KOPT-K1 (cell line): Measurements from ENCODE around the gene SNX3.
"Not testable (repeated sequence)": the region's sequence is repeated elsewhere in the genome, so short reads cannot be mapped to it uniquely, and the experiment has no call there.

Experiments
- H3K27ac ChIP-seq: fragments of 200-600 bp; sonication (generic); 2 replicates; pipeline ENCODE4 v1.5.1; 2016; ENCODE audit warnings: antibody characterized with exemption, mild to moderate bottlenecking, low read depth, low read length; ENCODE audit not compliant: poor library complexity, severe bottlenecking
- H3K36me3 ChIP-seq: fragments of 200-600 bp; sonication (generic); 2 replicates; pipeline ENCODE4 v1.5.1; 2017; ENCODE audit warnings: antibody characterized with exemption, mild to moderate bottlenecking, low read length, moderate library complexity; ENCODE audit not compliant: insufficient read depth
- H3K9me3 ChIP-seq: fragments of 200-600 bp; sonication (generic); 2 replicates; pipeline ENCODE4 v1.5.1; 2017; ENCODE audit warnings: antibody characterized with exemption, low read length, mild to moderate bottlenecking; ENCODE audit not compliant: insufficient read depth, poor library complexity, severe bottlenecking

Gene SNX3

GRCh38 chr6:108277831-108278230 lies 17.0 kb upstream of the SNX3 start:
- Histone ChIP-seq H3K36me3 (no peaks in the 10 kb centered on the region), H3K27ac (no peak overlapping the region), H3K9me3 (no peaks in the 10 kb centered on the region)

- Histone ChIP-seq H3K27ac (no peak overlapping the region), H3K36me3 (no peaks in the 10 kb centered on the region), H3K9me3 (no peaks in the 10 kb centered on the region)
Observed at GRCh38 chr6:108277295-108277694, 16.5 kb upstream of the SNX3 start.

- Histone ChIP-seq H3K9me3 (no peaks in the 10 kb centered on the region), H3K36me3 (no peaks in the 10 kb centered on the region), H3K27ac (no peak overlapping the region)
Observed at GRCh38 chr6:108275976-108276375, 15.1 kb upstream of the SNX3 start.

- H3K9me3 ChIP-seq, result no peaks in the 10 kb centered on the region
- H3K27ac ChIP-seq, result no peak overlapping the region
- no peaks in the 10 kb centered on the region for H3K36me3 ChIP-seq
Observed at GRCh38 chr6:108274546-108274945, 13.7 kb upstream of the SNX3 start.

- H3K36me3 ChIP-seq, H3K9me3 ChIP-seq, H3K27ac ChIP-seq: not testable (repeated sequence)
Observed at GRCh38 chr6:108269955-108270354, 9.1 kb upstream of the SNX3 start.

- no peaks in the 10 kb centered on the region for H3K9me3 ChIP-seq
Observed at GRCh38 chr6:108268845-108269244, 8.0 kb upstream of the SNX3 start.

GRCh38 chr6:108263371-108263770 lies 2.5 kb upstream of the SNX3 start:
- H3K27ac ChIP-seq, result no peak overlapping the region
- H3K36me3 ChIP-seq, result no peaks in the 10 kb centered on the region; the same call in 1 of the 2 replicates
- H3K9me3 ChIP-seq, result no peaks in the 10 kb centered on the region

More at GRCh38 chr6:108268845-108269244, 8.0 kb upstream of the SNX3 start:
- Histone ChIP-seq H3K27ac (no peak overlapping the region), H3K36me3 (no peaks in the 10 kb centered on the region)

- peak overlapping the region; percentile 84 for H3K27ac ChIP-seq
- H3K36me3 ChIP-seq, result peaks cover 20% of the 10 kb centered on the region
- no peaks in the 10 kb centered on the region for H3K9me3 ChIP-seq
Observed at GRCh38 chr6:108260126-108260808, 573 bp downstream of the SNX3 start.

GRCh38 chr6:108254433-108255410 lies 6.1 kb downstream of the SNX3 start:
- H3K27ac ChIP-seq, result no peak overlapping the region
- H3K36me3 ChIP-seq, result peaks cover 42% of the 10 kb centered on the region
- H3K9me3 ChIP-seq, result no peaks in the 10 kb centered on the region

- Histone ChIP-seq H3K36me3 (peaks cover 52% of the 10 kb centered on the region), H3K27ac (no peak overlapping the region), H3K9me3 (no peaks in the 10 kb centered on the region)
Observed at GRCh38 chr6:108253241-108253640, 7.6 kb downstream of the SNX3 start.

GRCh38 chr6:108252055-108252454 lies 8.8 kb downstream of the SNX3 start:
- no peaks in the 10 kb centered on the region for H3K9me3 ChIP-seq
- H3K27ac ChIP-seq, result no peak overlapping the region
- H3K36me3 ChIP-seq, result peaks cover 53% of the 10 kb centered on the region

- H3K36me3 ChIP-seq, result peaks cover 50% of the 10 kb centered on the region
- H3K27ac ChIP-seq, result no peak overlapping the region
- H3K9me3 ChIP-seq, result peaks cover 4% of the 10 kb centered on the region
Observed at GRCh38 chr6:108251252-108251651, 9.6 kb downstream of the SNX3 start.

GRCh38 chr6:108250240-108250866 lies 10.5 kb downstream of the SNX3 start:
- Histone ChIP-seq H3K9me3 (peaks cover 4% of the 10 kb centered on the region), H3K27ac (no peak overlapping the region), H3K36me3 (peaks cover 41% of the 10 kb centered on the region)

- H3K27ac ChIP-seq, result no peak overlapping the region
- H3K36me3 ChIP-seq, result peaks cover 40% of the 10 kb centered on the region
- peaks cover 10% of the 10 kb centered on the region for H3K9me3 ChIP-seq
Observed at GRCh38 chr6:108247965-108248536, 12.8 kb downstream of the SNX3 start.

GRCh38 chr6:108245095-108245494 lies 15.7 kb downstream of the SNX3 start:
- peaks cover 19% of the 10 kb centered on the region for H3K9me3 ChIP-seq
- H3K36me3 ChIP-seq, result peaks cover 60% of the 10 kb centered on the region
- H3K27ac ChIP-seq, result not testable (repeated sequence)
